Endothelial cell of umbilical vein (primary cell): ENCODE results near the gene GRAMD4. TPM values are rescaled to one million over a fixed set of nuclear protein-coding genes. Genes with fewer than 3 reads are reported as not detected.

Experiments
- BruUV-seq: library from RNA; stranded (reverse); fragments of 400-500 nt; replicated peaks from 2 replicates; lab custom pipeline; 2021; lab: Mats Ljungman, UMichigan
- CTCF ChIA-PET: fragments of 300-600, 350-600 bp; sonication (Branson Sonifier 250); formaldehyde crosslinking; loops from one replicate; lab custom pipeline; 2021; ENCODE audit warnings: antibody characterized with exemption, inconsistent platforms; lab: Charles Lee
- POLR2A ChIA-PET: fragments of 300-600, 350-600 bp; sonication (Branson Sonifier 250); formaldehyde crosslinking; loops from one replicate; lab custom pipeline; 2021; ENCODE audit warnings: antibody characterized with exemption, inconsistent platforms; lab: Charles Lee
- DNase-seq: peaks from one replicate; pipeline ENCODE4 v3.0.0-alpha.2; 2011; ENCODE audit warnings: low read depth, low spot score
- FAIRE-seq: peaks from 2 replicates; lab custom pipeline; 2011; peaks lifted over from hg19 to GRCh38; lab: Jason Lieb, UNC
- H2AFZ ChIP-seq: 2 replicates; pipeline ENCODE4 v1.6.0; 2012; ENCODE audit warnings: low read depth, low read length, control low read depth, inconsistent platforms
- H3K27ac ChIP-seq: 2 replicates; pipeline ENCODE4 v1.5.1; 2011; ENCODE audit warnings: low read depth, mild to moderate bottlenecking, control low read depth, low read length, moderate library complexity; ENCODE audit not compliant: insufficient read depth
- H3K27me3 ChIP-seq, 2 experiments: 2 replicates each; pipeline versions ENCODE4 v1.6.0 to v1.6.1; 2011; ENCODE audit warnings: low read length in 2 of 2, mixed read lengths in 1 of 2; ENCODE audit not compliant: control insufficient read depth in 2 of 2, insufficient read depth in 2 of 2
- H3K36me3 ChIP-seq, 2 experiments: 2 replicates in 1 of 2; 3 replicates in 1 of 2; pipeline ENCODE4 v1.5.1; 2011; ENCODE audit warnings: low read length in 2 of 2, mild to moderate bottlenecking in 1 of 2, moderate library complexity in 1 of 2; ENCODE audit not compliant: control insufficient read depth in 2 of 2, insufficient read depth in 2 of 2; ENCODE audit errors: extremely low read depth in 1 of 2
- H3K4me1 ChIP-seq: 3 replicates; pipeline ENCODE4 v1.5.1; 2011; ENCODE audit warnings: mild to moderate bottlenecking, low read length; ENCODE audit not compliant: control insufficient read depth, insufficient read depth; ENCODE audit errors: extremely low read depth
- H3K4me2 ChIP-seq: 2 replicates; pipeline ENCODE4 v1.6.1; 2011; ENCODE audit warnings: low read length, control low read depth, mixed read lengths; ENCODE audit not compliant: insufficient read depth
- H3K4me3 ChIP-seq, 3 experiments: fragments of 200-600 bp in 1 of 3; sonication (generic), shearing (Covaris generic) in 1 of 3; replicated peaks in 1 of 3; 2 replicates each; pipeline ENCODE4 v1.5.1; 2011 to 2016; ENCODE audit warnings: control low read depth in 3 of 3, low read length in 3 of 3, mild to moderate bottlenecking in 2 of 3, inconsistent platforms in 1 of 3, low read depth in 1 of 3, moderate library complexity in 1 of 3; ENCODE audit not compliant: insufficient read depth in 1 of 3
- H3K79me2 ChIP-seq: 2 replicates; pipeline ENCODE4 v1.6.0; 2012; ENCODE audit warnings: low read length, inconsistent platforms; ENCODE audit not compliant: control insufficient read depth, insufficient read depth
- H3K9ac ChIP-seq: replicated peaks from 2 replicates; pipeline ENCODE3; 2011; ENCODE audit warnings: low read length, control low read depth; ENCODE audit not compliant: insufficient read depth; ENCODE audit errors: extremely low read depth
- H3K9me1 ChIP-seq: replicated peaks from 3 replicates; pipeline ENCODE4 v1.6.0; 2011; ENCODE audit warnings: mild to moderate bottlenecking, low read length; ENCODE audit not compliant: control insufficient read depth, insufficient read depth; ENCODE audit errors: extremely low read depth
- H3K9me3 ChIP-seq: replicated peaks from 2 replicates; pipeline ENCODE4 v1.5.1; 2012; ENCODE audit warnings: low read length, inconsistent platforms; ENCODE audit not compliant: control insufficient read depth, insufficient read depth
- H4K20me1 ChIP-seq: replicated peaks from 2 replicates; pipeline ENCODE3; 2011; ENCODE audit warnings: mild to moderate bottlenecking, low read length; ENCODE audit not compliant: control insufficient read depth, insufficient read depth; ENCODE audit errors: extremely low read depth
- CTCF ChIP-seq, 2 donors: IDR thresholded peaks; 1 replicate in 1 of 2; 2 replicates in 1 of 2; pipeline ENCODE4 v1.5.1; 2011; ENCODE audit warnings: low read length in 2 of 2, mild to moderate bottlenecking in 2 of 2, moderate library complexity in 2 of 2, control low read depth in 1 of 2, inconsistent platforms in 1 of 2, low read depth in 1 of 2; ENCODE audit not compliant: insufficient read depth in 1 of 2; ENCODE audit errors: extremely low read depth in 1 of 2
- EZH2 ChIP-seq: IDR thresholded peaks from 2 replicates; pipeline ENCODE4 v1.6.1; 2012; ENCODE audit warnings: borderline replicate concordance, low read depth, mild to moderate bottlenecking, moderate library complexity, low read length, inconsistent platforms; ENCODE audit not compliant: severe bottlenecking
- FOS ChIP-seq: IDR thresholded peaks from 2 replicates; pipeline ENCODE4 v1.6.1; 2011; ENCODE audit warnings: mild to moderate bottlenecking, low read length, moderate library complexity, borderline replicate concordance; ENCODE audit not compliant: insufficient read depth
- GATA2 ChIP-seq: IDR thresholded peaks from 2 replicates; pipeline ENCODE4 v1.7.0; 2011; ENCODE audit warnings: low read depth, mild to moderate bottlenecking, moderate library complexity, mixed read lengths, low read length; ENCODE audit not compliant: insufficient read length, insufficient read depth
- JUN ChIP-seq: IDR thresholded peaks from 2 replicates; pipeline ENCODE4 v1.6.1; 2011; ENCODE audit warnings: borderline replicate concordance, low read depth; ENCODE audit not compliant: insufficient read length, insufficient read depth
- MAX ChIP-seq: IDR thresholded peaks from 2 replicates; pipeline ENCODE4 v1.6.1; 2011; ENCODE audit not compliant: insufficient read depth, insufficient read length
- MYC ChIP-seq: IDR thresholded peaks from one replicate; pipeline ENCODE4 v1.6.1; 2011; ENCODE audit warnings: mild to moderate bottlenecking, low read depth, low read length
- POLR2A ChIP-seq: IDR thresholded peaks from 2 replicates; pipeline ENCODE4 v1.6.1; 2012; ENCODE audit warnings: low read depth, mild to moderate bottlenecking, control low read depth, low read length
- POLR2AphosphoS5 ChIP-seq: IDR thresholded peaks from 2 replicates; pipeline ENCODE4 v1.6.1; 2012; ENCODE audit warnings: low read depth, mild to moderate bottlenecking, control low read depth, low read length, moderate library complexity; ENCODE audit not compliant: insufficient read depth
- dilution Hi-C: fragments of 300-500 bp; cut with MboI; formaldehyde crosslinking; loops from one replicate; pipeline ENCODE4 v1.15.0; 2019; ENCODE audit warnings: low sequenced_read_pairs; ENCODE audit not compliant: extremely low pct_ligation_motif_present
- intact Hi-C: fragments of 100-400 bp; cut with micrococcal nuclease; formaldehyde crosslinking; loops from one replicate; pipeline ENCODE4 v1.10.0; 2022
- polyA plus RNA-seq, 4 experiments: library from polyadenylated mRNA; depleted of rRNA in 3 of 4; stranded (reverse) in 3 of 4; unstranded in 1 of 4; fragments of >200 nt; gene quantifications; 2 replicates each; pipeline versions ENCODE4 v1.2.1 to v1.2.3, GENCODE V29; 2011 to 2012; ENCODE audit warnings: missing spikeins in 1 of 4
- total RNA-seq: library from RNA; stranded (reverse); gene quantifications from 2 replicates; pipeline ENCODE4 v1.2.3, GENCODE V29; 2021

The GRAMD4 gene
- total and polyA plus RNA-seq, 2 donors (not counting 3 experiments of a cell fraction or from before 2014, with no cell fraction given), result 5.9 to 14.8 TPM

- H3K4me3 ChIP-seq, result no peak overlapping the region
- H3K9me1 ChIP-seq, result no peaks in the 10 kb centered on the region
- intact Hi-C loops, result no loop called here
- no peaks in the 10 kb centered on the region for H3K27me3 ChIP-seq
- CTCF ChIA-PET, result no interaction called here
- TF ChIP-seq GATA2, result no peak
- TF ChIP-seq FOS, result no peak
- no peak for TF ChIP-seq POLR2A
- TF ChIP-seq MAX, result no peak
- TF ChIP-seq POLR2AphosphoS5, result no peak
- TF ChIP-seq MYC, result no peak
- TF ChIP-seq EZH2, result no peak
- TF ChIP-seq JUN, result no peak
- TF ChIP-seq CTCF (IDR thresholded peaks at IDR 0.05; ENCODE audit: extremely low read depth in 1 of 2, insufficient read depth in 1 of 2, low read depth in 1 of 2, low read length in 2 of 2), result no peak
- H3K9ac ChIP-seq, result no peak overlapping the region
- H3K9me3 ChIP-seq, result no peaks in the 10 kb centered on the region
- H3K4me1 ChIP-seq, result peaks cover 9% of the 10 kb centered on the region
- no peak overlapping the region for H3K4me2 ChIP-seq
- no peak overlapping the region for H2AFZ ChIP-seq
- H3K79me2 ChIP-seq, result no peaks in the 10 kb centered on the region
- no peaks in the 10 kb centered on the region for H4K20me1 ChIP-seq
- no peak for DNase-seq
- no peaks in the 10 kb centered on the region for H3K36me3 ChIP-seq
- dilution Hi-C loops, result no loop called here
- no TSS peak for BruUV-seq
- no peak overlapping the region for H3K27ac ChIP-seq
- no peak for FAIRE-seq
- POLR2A ChIA-PET, result no interaction called here
Measured at GRCh38 chr22:46610356-46610755, 9.8 kb upstream of the GRAMD4 start.
